Measurements from ENCODE around the gene PAXX.
A peak's percentile ranks its signal among the peaks of the same experiment; 100 is the strongest.

Gene PAXX

GRCh38 chr9:137027369-137028262, 35.4 kb downstream of the PAXX start, which contains the start of gene ABCA2:
Gene ABCA2, minus strand, starts transcription at chr9:137028237. Its CDS starts 97 bp downstream, at chr9:137028140.
- H3K4me3 ChIP-seq (replicated peaks; ENCODE audit: low read depth, low read length), result peak within 1 kb of the TSS; percentile 57
- TF ChIP-seq CTCF (IDR thresholded peaks at IDR 0.05; ENCODE audit: low read depth, low read length, missing control alignments), result no peak
- no peak for DNase-seq (ENCODE audit: extremely low read depth, low read depth)

- H3K4me3 ChIP-seq (replicated peaks; ENCODE audit: low read depth, low read length), result peak overlapping the region; percentile 45
- no peak for DNase-seq (ENCODE audit: extremely low read depth, low read depth)
- no peak for TF ChIP-seq CTCF (IDR thresholded peaks at IDR 0.05; ENCODE audit: low read depth, low read length, missing control alignments)
These were observed 36.2 kb downstream of the PAXX start for GRCh38 chr9:137028263-137029057.

- TF ChIP-seq CTCF (IDR thresholded peaks at IDR 0.05; ENCODE audit: low read depth, low read length, missing control alignments), result peak; percentile 96
- no peak for DNase-seq (ENCODE audit: extremely low read depth, low read depth)
- H3K4me3 ChIP-seq (replicated peaks; ENCODE audit: low read depth, low read length), result no peak overlapping the region; the same call in 1 of the 2 replicates
These were observed 37.1 kb downstream of the PAXX start for GRCh38 chr9:137029058-137029936.

GRCh38 chr9:137030006-137030405, 37.8 kb downstream of the PAXX start:
- TF ChIP-seq CTCF (IDR thresholded peaks at IDR 0.05; ENCODE audit: low read depth, low read length, missing control alignments), result no peak
- no peak for DNase-seq (ENCODE audit: extremely low read depth, low read depth)
- no peak overlapping the region for H3K4me3 ChIP-seq (replicated peaks; ENCODE audit: low read depth, low read length)

- no peak for DNase-seq (ENCODE audit: extremely low read depth, low read depth)
- no peak overlapping the region for H3K4me3 ChIP-seq (replicated peaks; ENCODE audit: low read depth, low read length)
- TF ChIP-seq CTCF (IDR thresholded peaks at IDR 0.05; ENCODE audit: low read depth, low read length, missing control alignments), result no peak
These were observed 38.6 kb downstream of the PAXX start for GRCh38 chr9:137030538-137031527.

All from HFF-Myc (cell line).